ENCODE data around the gene CADM1. TPM values are rescaled to one million over a fixed set of nuclear protein-coding genes. Genes with fewer than 3 reads are reported as not detected.

Gene CADM1
- total RNA-seq, 1 donor = 86.5 TPM

- Histone ChIP-seq H3K4me2 (ENCODE audit: insufficient read depth, low read length) (no peak overlapping the region), H3K9me3 (ENCODE audit: low read depth, low read length) (no peaks in the 10 kb centered on the region), H3K4me3 (ENCODE audit: insufficient read depth, low read length) (no peak overlapping the region), H2AFZ (ENCODE audit: low read length) (no peak overlapping the region), H4K20me1 (ENCODE audit: insufficient read depth, low read length) (no peaks in the 10 kb centered on the region), H3K27me3 (ENCODE audit: insufficient read depth, low read length) (peaks cover under 1% of the 10 kb centered on the region), H3K79me2 (ENCODE audit: insufficient read depth, low read length) (no peaks in the 10 kb centered on the region), H3K36me3 (ENCODE audit: insufficient read depth, low read length) (no peaks in the 10 kb centered on the region), H3K4me1 (ENCODE audit: insufficient read depth, low read length) (peaks cover 4% of the 10 kb centered on the region), H3K27ac (ENCODE audit: low read depth, low read length) (no peak overlapping the region)
- TF ChIP-seq, protein P1, sequence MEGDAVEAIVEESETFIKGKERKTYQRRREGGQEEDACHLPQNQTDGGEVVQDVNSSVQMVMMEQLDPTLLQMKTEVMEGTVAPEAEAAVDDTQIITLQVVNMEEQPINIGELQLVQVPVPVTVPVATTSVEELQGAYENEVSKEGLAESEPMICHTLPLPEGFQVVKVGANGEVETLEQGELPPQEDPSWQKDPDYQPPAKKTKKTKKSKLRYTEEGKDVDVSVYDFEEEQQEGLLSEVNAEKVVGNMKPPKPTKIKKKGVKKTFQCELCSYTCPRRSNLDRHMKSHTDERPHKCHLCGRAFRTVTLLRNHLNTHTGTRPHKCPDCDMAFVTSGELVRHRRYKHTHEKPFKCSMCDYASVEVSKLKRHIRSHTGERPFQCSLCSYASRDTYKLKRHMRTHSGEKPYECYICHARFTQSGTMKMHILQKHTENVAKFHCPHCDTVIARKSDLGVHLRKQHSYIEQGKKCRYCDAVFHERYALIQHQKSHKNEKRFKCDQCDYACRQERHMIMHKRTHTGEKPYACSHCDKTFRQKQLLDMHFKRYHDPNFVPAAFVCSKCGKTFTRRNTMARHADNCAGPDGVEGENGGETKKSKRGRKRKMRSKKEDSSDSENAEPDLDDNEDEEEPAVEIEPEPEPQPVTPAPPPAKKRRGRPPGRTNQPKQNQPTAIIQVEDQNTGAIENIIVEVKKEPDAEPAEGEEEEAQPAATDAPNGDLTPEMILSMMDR (IDR thresholded peaks at IDR 0.05; ENCODE audit: extremely low read depth, low read depth, low read length) = no peak
- DNase-seq (ENCODE audit: insufficient read length, low spot score, missing footprints) = no peak
These were observed 279.7 kb downstream of the CADM1 start for GRCh38 chr11:115224551-115224950.

- H4K20me1 ChIP-seq (ENCODE audit: insufficient read depth, low read length) = no peaks in the 10 kb centered on the region
- H3K79me2 ChIP-seq (ENCODE audit: insufficient read depth, low read length) = no peaks in the 10 kb centered on the region
- DNase-seq (ENCODE audit: insufficient read length, low spot score, missing footprints) = no peak
- H3K4me3 ChIP-seq (ENCODE audit: insufficient read depth, low read length) = no peak overlapping the region
- H3K9me3 ChIP-seq (ENCODE audit: low read depth, low read length) = no peaks in the 10 kb centered on the region
- TF ChIP-seq, protein P1 (IDR thresholded peaks at IDR 0.05; ENCODE audit: extremely low read depth, low read depth, low read length) = no peak
- H3K36me3 ChIP-seq (ENCODE audit: insufficient read depth, low read length) = no peaks in the 10 kb centered on the region
- H3K4me2 ChIP-seq (ENCODE audit: insufficient read depth, low read length) = no peak overlapping the region
- H3K4me1 ChIP-seq (ENCODE audit: insufficient read depth, low read length) = peaks cover 4% of the 10 kb centered on the region
- H3K27me3 ChIP-seq (ENCODE audit: insufficient read depth, low read length) = peaks cover 2% of the 10 kb centered on the region
- no peak overlapping the region for H2AFZ ChIP-seq (ENCODE audit: low read length)
- H3K27ac ChIP-seq (ENCODE audit: low read depth, low read length) = no peak overlapping the region
These were observed 281.2 kb downstream of the CADM1 start for GRCh38 chr11:115222863-115223530.

DNA sequence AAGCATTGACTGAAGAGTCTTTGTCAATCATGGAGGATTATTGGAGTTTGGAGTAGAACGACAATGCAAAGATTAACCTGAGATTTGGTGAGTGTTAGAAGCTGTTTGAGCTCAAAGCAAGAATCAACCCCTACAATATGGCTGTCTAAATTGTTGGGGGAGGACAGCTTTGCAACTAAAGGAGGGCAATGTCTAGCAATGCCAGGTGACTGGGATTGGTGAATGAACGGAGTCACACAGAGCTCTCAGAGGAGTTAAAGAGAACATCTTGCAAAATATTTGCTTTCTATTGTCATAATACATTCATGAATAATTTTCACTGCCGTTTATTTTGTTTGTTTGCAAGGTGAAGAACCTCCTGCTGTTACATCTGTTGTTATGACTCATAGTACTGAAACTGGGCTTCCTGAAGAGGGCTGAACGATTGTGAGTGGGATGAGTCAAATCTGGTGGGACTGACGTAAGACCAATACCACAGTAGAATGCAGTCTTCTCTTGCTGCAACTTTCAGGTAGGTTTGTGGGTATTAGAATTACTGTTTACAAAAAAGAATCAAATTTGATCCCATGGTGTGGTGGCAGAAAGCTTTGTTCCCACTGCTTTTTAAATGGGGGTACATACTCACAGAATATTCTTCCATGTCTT, 281.9 kb downstream of the CADM1 start:
- Histone ChIP-seq H3K4me2 (ENCODE audit: insufficient read depth, low read length) (no peak overlapping the region), H3K79me2 (ENCODE audit: insufficient read depth, low read length) (no peaks in the 10 kb centered on the region), H3K27ac (ENCODE audit: low read depth, low read length) (no peak overlapping the region), H3K4me1 (ENCODE audit: insufficient read depth, low read length) (peaks cover 4% of the 10 kb centered on the region), H3K27me3 (ENCODE audit: insufficient read depth, low read length) (peaks cover 2% of the 10 kb centered on the region), H4K20me1 (ENCODE audit: insufficient read depth, low read length) (no peaks in the 10 kb centered on the region), H3K9me3 (ENCODE audit: low read depth, low read length) (no peaks in the 10 kb centered on the region), H3K36me3 (ENCODE audit: insufficient read depth, low read length) (no peaks in the 10 kb centered on the region), H2AFZ (ENCODE audit: low read length) (no peak overlapping the region), H3K4me3 (ENCODE audit: insufficient read depth, low read length) (no peak overlapping the region)
- TF ChIP-seq, protein P1 (IDR thresholded peaks at IDR 0.05; ENCODE audit: extremely low read depth, low read depth, low read length) = no peak
- DNase-seq (ENCODE audit: insufficient read length, low spot score, missing footprints) = peak; percentile 37

- no peaks in the 10 kb centered on the region for H3K4me1 ChIP-seq (ENCODE audit: insufficient read depth, low read length)
- no peak overlapping the region for H3K4me3 ChIP-seq (ENCODE audit: insufficient read depth, low read length)
- DNase-seq (ENCODE audit: insufficient read length, low spot score, missing footprints) = no peak
- H3K27ac ChIP-seq (ENCODE audit: low read depth, low read length) = no peak overlapping the region
- no peak overlapping the region for H2AFZ ChIP-seq (ENCODE audit: low read length)
- no peak overlapping the region for H3K4me2 ChIP-seq (ENCODE audit: insufficient read depth, low read length)
- H3K36me3 ChIP-seq (ENCODE audit: insufficient read depth, low read length) = no peaks in the 10 kb centered on the region
- H4K20me1 ChIP-seq (ENCODE audit: insufficient read depth, low read length) = no peaks in the 10 kb centered on the region
- TF ChIP-seq, protein P1 (IDR thresholded peaks at IDR 0.05; ENCODE audit: extremely low read depth, low read depth, low read length) = no peak
- H3K9me3 ChIP-seq (ENCODE audit: low read depth, low read length) = no peaks in the 10 kb centered on the region
- peaks cover 2% of the 10 kb centered on the region for H3K27me3 ChIP-seq (ENCODE audit: insufficient read depth, low read length)
- no peaks in the 10 kb centered on the region for H3K79me2 ChIP-seq (ENCODE audit: insufficient read depth, low read length)
These were observed 282.6 kb downstream of the CADM1 start for GRCh38 chr11:115221461-115222069.

All from osteoblast (primary cell).